K562 (cell line): Measurements from ENCODE around the gene PMEPA1. TPM values are rescaled to one million over a fixed set of nuclear protein-coding genes. Genes with fewer than 3 reads are reported as not detected.

Experiments used
- GTF2E2 ChIP-seq: fragments of 200-800 bp; sonication (Bioruptor generic); IDR thresholded peaks from 2 replicates; pipeline ENCODE4 v1.6.1; 2016; ENCODE audit warnings: missing genetic modification characterization, missing compliant biosample characterization
- POLR2H ChIP-seq: IDR thresholded peaks from 2 replicates; pipeline ENCODE4 v1.6.1; 2016; ENCODE audit warnings: missing genetic modification characterization, low read depth, mild to moderate bottlenecking, control low read depth, missing compliant biosample characterization, moderate library complexity
- RFX5 ChIP-seq: IDR thresholded peaks from 2 replicates; pipeline ENCODE4 v1.6.1; 2011; ENCODE audit warnings: low read depth, mild to moderate bottlenecking, improper control_type of control experiment, low read length
- polyA plus RNA-seq, 8 experiments: library from polyadenylated mRNA; depleted of rRNA in 4 of 8; stranded (reverse) in 5 of 8; unstranded in 3 of 8; fragments of >200 nt; fragmentation: Nextera tagmentation in 2 of 8; fragmentation: Illumina TruSeq in 1 of 8; extraction: Ambion mirVana in 2 of 8; extraction: Trizol in 1 of 8; gene quantifications; 2 replicates each; pipeline versions ENCODE4 v1.2.1 to v1.2.3, GENCODE V29; 2011 to 2014; ENCODE audit warnings: inconsistent platforms in 1 of 8, missing spikeins in 1 of 8
- total RNA-seq, 7 experiments: library from RNA; depleted of rRNA in 6 of 7; stranded (reverse); fragments of >200 nt in 6 of 7; fragmentation: Illumina TruSeq in 2 of 7; extraction: Trizol in 2 of 7; gene quantifications; 2 replicates each; pipeline versions ENCODE4 v1.2.1 to v1.2.3, GENCODE V29; 2011 to 2021; ENCODE audit warnings: low replicate concordance in 1 of 7
- TF ChIP-seq, protein P1 (sequence below): sonication (generic); formaldehyde crosslinking; IDR thresholded peaks from 2 replicates; pipeline ENCODE4 v1.8.1; 2023; ENCODE audit warnings: missing genetic modification reagents, mild to moderate bottlenecking, borderline replicate concordance

The PMEPA1 gene
- total and polyA plus RNA-seq, 9 of the 15 experiments (the other 6 are each of a cell fraction or from before 2014, with no cell fraction given) = 0.16 TPM; not detected in 8

- TF ChIP-seq, protein P1, sequence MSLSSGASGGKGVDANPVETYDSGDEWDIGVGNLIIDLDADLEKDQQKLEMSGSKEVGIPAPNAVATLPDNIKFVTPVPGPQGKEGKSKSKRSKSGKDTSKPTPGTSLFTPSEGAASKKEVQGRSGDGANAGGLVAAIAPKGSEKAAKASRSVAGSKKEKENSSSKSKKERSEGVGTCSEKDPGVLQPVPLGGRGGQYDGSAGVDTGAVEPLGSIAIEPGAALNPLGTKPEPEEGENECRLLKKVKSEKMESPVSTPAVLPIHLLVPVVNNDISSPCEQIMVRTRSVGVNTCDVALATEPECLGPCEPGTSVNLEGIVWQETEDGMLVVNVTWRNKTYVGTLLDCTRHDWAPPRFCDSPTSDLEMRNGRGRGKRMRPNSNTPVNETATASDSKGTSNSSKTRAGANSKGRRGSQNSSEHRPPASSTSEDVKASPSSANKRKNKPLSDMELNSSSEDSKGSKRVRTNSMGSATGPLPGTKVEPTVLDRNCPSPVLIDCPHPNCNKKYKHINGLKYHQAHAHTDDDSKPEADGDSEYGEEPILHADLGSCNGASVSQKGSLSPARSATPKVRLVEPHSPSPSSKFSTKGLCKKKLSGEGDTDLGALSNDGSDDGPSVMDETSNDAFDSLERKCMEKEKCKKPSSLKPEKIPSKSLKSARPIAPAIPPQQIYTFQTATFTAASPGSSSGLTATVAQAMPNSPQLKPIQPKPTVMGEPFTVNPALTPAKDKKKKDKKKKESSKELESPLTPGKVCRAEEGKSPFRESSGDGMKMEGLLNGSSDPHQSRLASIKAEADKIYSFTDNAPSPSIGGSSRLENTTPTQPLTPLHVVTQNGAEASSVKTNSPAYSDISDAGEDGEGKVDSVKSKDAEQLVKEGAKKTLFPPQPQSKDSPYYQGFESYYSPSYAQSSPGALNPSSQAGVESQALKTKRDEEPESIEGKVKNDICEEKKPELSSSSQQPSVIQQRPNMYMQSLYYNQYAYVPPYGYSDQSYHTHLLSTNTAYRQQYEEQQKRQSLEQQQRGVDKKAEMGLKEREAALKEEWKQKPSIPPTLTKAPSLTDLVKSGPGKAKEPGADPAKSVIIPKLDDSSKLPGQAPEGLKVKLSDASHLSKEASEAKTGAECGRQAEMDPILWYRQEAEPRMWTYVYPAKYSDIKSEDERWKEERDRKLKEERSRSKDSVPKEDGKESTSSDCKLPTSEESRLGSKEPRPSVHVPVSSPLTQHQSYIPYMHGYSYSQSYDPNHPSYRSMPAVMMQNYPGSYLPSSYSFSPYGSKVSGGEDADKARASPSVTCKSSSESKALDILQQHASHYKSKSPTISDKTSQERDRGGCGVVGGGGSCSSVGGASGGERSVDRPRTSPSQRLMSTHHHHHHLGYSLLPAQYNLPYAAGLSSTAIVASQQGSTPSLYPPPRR (CRISPR knock-in tag) = no peak
- no peak for TF ChIP-seq POLR2H (tag)
- TF ChIP-seq GTF2E2 (tag) = no peak
- TF ChIP-seq RFX5 = no peak
These were observed 56.3 kb downstream of the PMEPA1 start (continued) for GRCh38 chr20:57653546-57653900.
